H1 (cell line): ENCODE measurements around the gene FGD5.

Experiments used
- ATF3 ChIP-seq: IDR thresholded peaks from 2 replicates; pipeline ENCODE4 v1.6.1; 2011; ENCODE audit warnings: low read depth, mild to moderate bottlenecking, low read length; ENCODE audit not compliant: insufficient read depth
- CREB1 ChIP-seq: IDR thresholded peaks from 2 replicates; pipeline ENCODE4 v1.6.1; 2012; ENCODE audit warnings: inconsistent platforms
- CTCF ChIP-seq, 3 experiments: IDR thresholded peaks; 1 replicate in 2 of 3; 2 replicates in 1 of 3; pipeline versions ENCODE4 v1.5.1 to v1.6.1; 2011; ENCODE audit warnings: low read length in 3 of 3, mild to moderate bottlenecking in 3 of 3, inconsistent platforms in 2 of 3, low read depth in 1 of 3, moderate library complexity in 1 of 3; ENCODE audit not compliant: insufficient read depth in 1 of 3; ENCODE audit errors: control extremely low read depth in 1 of 3
- EZH2 ChIP-seq: fragments of 200-600 bp; sonication (generic); IDR thresholded peaks from 2 replicates; pipeline ENCODE4 v1.7.1; 2012; ENCODE audit warnings: low read depth, mild to moderate bottlenecking, moderate library complexity, low read length, inconsistent platforms; ENCODE audit not compliant: severe bottlenecking
- POLR2A ChIP-seq, 2 experiments: IDR thresholded peaks; 1 replicate in 1 of 2; 2 replicates in 1 of 2; pipeline ENCODE4 v1.6.1; 2011; ENCODE audit warnings: low read depth in 2 of 2, low read length in 2 of 2, mild to moderate bottlenecking in 2 of 2; ENCODE audit errors: control extremely low read depth in 1 of 2
- POLR2AphosphoS5 ChIP-seq: IDR thresholded peaks from 2 replicates; pipeline ENCODE4 v1.6.1; 2011; ENCODE audit warnings: low read depth, low read length
- SP1 ChIP-seq: IDR thresholded peaks from 2 replicates; pipeline ENCODE4 v1.6.1; 2011; ENCODE audit warnings: low read depth, low read length
- SUZ12 ChIP-seq: fragments of 200-600 bp; sonication (generic); IDR thresholded peaks from 2 replicates; pipeline ENCODE4 v1.6.1; 2012; ENCODE audit warnings: mild to moderate bottlenecking, inconsistent platforms, low read length, moderate library complexity, mixed read lengths
- TBP ChIP-seq: IDR thresholded peaks from 2 replicates; pipeline ENCODE4 v1.6.1; 2011; ENCODE audit warnings: low read depth, low read length, improper control_type of control experiment
- ZNF274 ChIP-seq: IDR thresholded peaks from 2 replicates; pipeline ENCODE4 v1.7.0; 2012; ENCODE audit warnings: low read length, borderline replicate concordance; ENCODE audit errors: extremely low read depth

- TF ChIP-seq CTCF (IDR thresholded peaks at IDR 0.05; ENCODE audit: control extremely low read depth in 1 of 3, insufficient read depth in 1 of 3, low read depth in 1 of 3, low read length in 3 of 3) (no peak), POLR2AphosphoS5 (no peak), ZNF274 (no peak), POLR2A (IDR thresholded peaks at IDR 0.05; ENCODE audit: control extremely low read depth in 1 of 2, low read depth in 2 of 2, low read length in 2 of 2) (no peak), SUZ12 (no peak), TBP (no peak), CREB1 (no peak), EZH2 (no peak), SP1 (no peak), ATF3 (no peak)
Observed at GRCh38 chr3:14872706-14873105, 53.9 kb downstream of the FGD5 start.
